HepG2 (cell line): ENCODE data around the gene SNN.

Experiments
- CREM ChIP-seq, 2 experiments: sonication (generic) in 1 of 2; formaldehyde crosslinking in 1 of 2; IDR thresholded peaks; 2 replicates each; pipeline versions ENCODE4 v1.4.0 to v1.6.1; 2016 to 2020; ENCODE audit warnings: antibody characterized with exemption in 1 of 2, mild to moderate bottlenecking in 1 of 2, missing genetic modification reagents in 1 of 2
- FOSL2 ChIP-seq: sonication (generic); formaldehyde crosslinking; IDR thresholded peaks from 2 replicates; pipeline ENCODE4 v1.4.0; 2020; ENCODE audit warnings: missing genetic modification reagents
- FOXM1 ChIP-seq: sonication (generic); formaldehyde crosslinking; IDR thresholded peaks from 2 replicates; pipeline ENCODE4 v1.5.0; 2020; ENCODE audit warnings: missing genetic modification reagents
- HBP1 ChIP-seq: IDR thresholded peaks from 2 replicates; pipeline ENCODE4 v1.6.1; 2016; ENCODE audit warnings: low read depth, control low read depth
- JUNB ChIP-seq: sonication (generic); formaldehyde crosslinking; IDR thresholded peaks from 2 replicates; pipeline ENCODE4 v1.8.0; 2022; ENCODE audit warnings: missing genetic modification reagents, mild to moderate bottlenecking, borderline replicate concordance
- RBFOX2 ChIP-seq: fragments of 200-400 bp; formaldehyde crosslinking; IDR thresholded peaks from 2 replicates; pipeline ENCODE4 v1.6.1; 2017; ENCODE audit warnings: low read depth, mild to moderate bottlenecking, low read length
- SALL2 ChIP-seq: sonication (generic); formaldehyde crosslinking; IDR thresholded peaks from 2 replicates; pipeline ENCODE4 v1.8.1; 2023; ENCODE audit warnings: mild to moderate bottlenecking, missing genetic modification reagents, inconsistent platforms
- TFE3 ChIP-seq: IDR thresholded peaks from 2 replicates; pipeline ENCODE4 v1.6.1; 2016
- TP53 ChIP-seq: sonication (generic); formaldehyde crosslinking; conservative IDR thresholded peaks from 2 replicates; pipeline ENCODE4 v1.4.0; 2020; ENCODE audit warnings: missing genetic modification reagents
- ZFP36L1 ChIP-seq: sonication (generic); formaldehyde crosslinking; IDR thresholded peaks from 2 replicates; pipeline ENCODE4 v1.8.0; 2022; ENCODE audit warnings: mild to moderate bottlenecking, missing genetic modification reagents, moderate library complexity
- ZNF343 ChIP-seq: sonication (generic); formaldehyde crosslinking; IDR thresholded peaks from 2 replicates; pipeline ENCODE4 v1.4.0; 2020; ENCODE audit warnings: mild to moderate bottlenecking, missing genetic modification reagents
- ZNF431 ChIP-seq: sonication (generic); formaldehyde crosslinking; IDR thresholded peaks from 2 replicates; pipeline ENCODE4 v1.9.0; 2022; ENCODE audit warnings: missing genetic modification reagents, low read depth, mild to moderate bottlenecking, borderline replicate concordance
- TF ChIP-seq, protein P1 (sequence below): sonication (generic); formaldehyde crosslinking; IDR thresholded peaks from 2 replicates; pipeline ENCODE4 v1.5.0; 2020; ENCODE audit warnings: mild to moderate bottlenecking, missing genetic modification reagents, moderate library complexity

- TF ChIP-seq ZNF343 (no peak), FOSL2 (CRISPR knock-in tag) (no peak), JUNB (CRISPR knock-in tag) (no peak), ZNF431 (CRISPR knock-in tag) (no peak), TFE3 (CRISPR knock-in tag) (no peak), ZFP36L1 (CRISPR knock-in tag) (no peak), FOXM1 (CRISPR knock-in tag) (no peak), CREM (IDR thresholded peaks at IDR 0.05) (no peak), CREM (CRISPR knock-in tag; IDR thresholded peaks at IDR 0.05) (no peak), TP53 (CRISPR knock-in tag) (no peak), SALL2 (no peak), HBP1 (CRISPR knock-in tag) (no peak), RBFOX2 (0 out of 2 replicates have a peak, but pooled peaks have one; percentile 11)
- TF ChIP-seq, protein P1, sequence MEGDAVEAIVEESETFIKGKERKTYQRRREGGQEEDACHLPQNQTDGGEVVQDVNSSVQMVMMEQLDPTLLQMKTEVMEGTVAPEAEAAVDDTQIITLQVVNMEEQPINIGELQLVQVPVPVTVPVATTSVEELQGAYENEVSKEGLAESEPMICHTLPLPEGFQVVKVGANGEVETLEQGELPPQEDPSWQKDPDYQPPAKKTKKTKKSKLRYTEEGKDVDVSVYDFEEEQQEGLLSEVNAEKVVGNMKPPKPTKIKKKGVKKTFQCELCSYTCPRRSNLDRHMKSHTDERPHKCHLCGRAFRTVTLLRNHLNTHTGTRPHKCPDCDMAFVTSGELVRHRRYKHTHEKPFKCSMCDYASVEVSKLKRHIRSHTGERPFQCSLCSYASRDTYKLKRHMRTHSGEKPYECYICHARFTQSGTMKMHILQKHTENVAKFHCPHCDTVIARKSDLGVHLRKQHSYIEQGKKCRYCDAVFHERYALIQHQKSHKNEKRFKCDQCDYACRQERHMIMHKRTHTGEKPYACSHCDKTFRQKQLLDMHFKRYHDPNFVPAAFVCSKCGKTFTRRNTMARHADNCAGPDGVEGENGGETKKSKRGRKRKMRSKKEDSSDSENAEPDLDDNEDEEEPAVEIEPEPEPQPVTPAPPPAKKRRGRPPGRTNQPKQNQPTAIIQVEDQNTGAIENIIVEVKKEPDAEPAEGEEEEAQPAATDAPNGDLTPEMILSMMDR, result no peak
Measured at GRCh38 chr16:11725457-11725856, 57.2 kb downstream of the SNN start.
